ENCODE data around the gene WDR12. TPM values are rescaled to one million over a fixed set of nuclear protein-coding genes. Genes with fewer than 3 reads are reported as not detected.
"Not testable (repeated sequence)": the region's sequence is repeated elsewhere in the genome, so short reads cannot be mapped to it uniquely, and the experiment has no call there.

The WDR12 gene
- total RNA-seq, 1 experiment from 2014 or later, result 25.2 TPM

DNA sequence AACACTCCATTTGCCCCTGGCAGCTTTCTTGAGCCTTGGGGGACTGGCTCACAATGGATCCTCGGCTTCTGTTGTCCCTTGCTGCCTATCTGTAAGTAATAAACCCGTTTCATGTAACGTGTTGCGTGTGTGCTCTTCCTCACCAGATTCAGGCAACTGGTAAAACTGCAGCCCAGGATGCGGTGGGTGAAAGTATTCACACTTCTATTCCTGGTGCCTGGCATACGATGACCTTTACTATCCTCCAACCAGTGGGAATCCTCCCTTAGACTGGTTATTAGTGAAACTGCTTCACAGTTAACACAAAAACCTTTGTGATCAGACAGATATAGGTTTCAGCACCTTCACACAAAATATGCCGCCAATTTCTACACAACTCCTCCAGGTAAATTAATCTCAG, 26.3 kb downstream of the WDR12 start:
- no peak for DNase-seq (ENCODE audit: low spot score)

DNA sequence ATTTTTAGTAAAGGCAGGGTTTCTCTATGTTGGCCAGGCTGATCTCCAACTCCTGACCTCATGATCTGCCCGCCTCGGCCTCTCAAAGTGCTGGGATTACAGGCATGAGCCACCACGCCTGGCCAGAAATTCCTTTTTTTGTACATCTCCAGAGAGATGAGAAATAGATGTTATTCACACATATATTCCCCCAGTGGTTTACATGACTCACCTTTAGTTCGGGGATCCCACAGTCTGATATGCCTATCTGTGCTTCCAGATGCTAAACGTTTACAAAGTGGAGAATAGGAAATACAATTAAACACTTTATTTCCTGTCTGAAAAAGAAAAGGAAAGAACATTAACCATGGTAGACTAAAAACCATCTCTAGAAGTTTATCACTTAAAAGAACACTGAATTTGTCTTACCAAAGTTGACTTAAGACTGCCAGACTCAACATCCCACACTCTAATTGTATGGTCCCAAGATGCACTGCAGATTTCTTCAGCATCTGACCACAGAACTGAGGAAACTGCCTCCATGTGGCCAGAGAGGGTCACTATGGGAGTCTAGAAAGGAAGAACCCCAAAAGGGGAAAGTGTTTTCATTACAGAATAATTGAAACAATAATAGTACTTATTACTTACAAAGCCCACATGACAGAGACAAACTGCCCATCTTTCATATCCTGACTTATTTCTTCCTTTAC, 27.3 kb downstream of the WDR12 start:
- DNase-seq (ENCODE audit: low spot score), result no peak

GRCh38 chr2:202881570-202881969, 29.9 kb downstream of the WDR12 start:
- DNase-seq (ENCODE audit: low spot score), result no peak

GRCh38 chr2:202877699-202878098, 33.8 kb downstream of the WDR12 start:
- DNase-seq (ENCODE audit: low spot score), result no peak

GRCh38 chr2:202871300-202872141, 40.0 kb downstream of the WDR12 start, which contains the start of gene ICA1L:
Gene ICA1L (minus strand): TSS chr2:202871766. CDS start chr2:202829009, 42,757 bp downstream.
- peak; percentile 42 for DNase-seq (ENCODE audit: low spot score)

GRCh38 chr2:202870431-202871299, 40.8 kb downstream of the WDR12 start:
- peak; percentile 84 for DNase-seq (ENCODE audit: low spot score)

GRCh38 chr2:202861987-202862386, 49.5 kb downstream of the WDR12 start:
- no peak for DNase-seq (ENCODE audit: low spot score)

- no peak for DNase-seq (ENCODE audit: low spot score)
These were observed 52.9 kb downstream of the WDR12 start for GRCh38 chr2:202858601-202859000.

DNA sequence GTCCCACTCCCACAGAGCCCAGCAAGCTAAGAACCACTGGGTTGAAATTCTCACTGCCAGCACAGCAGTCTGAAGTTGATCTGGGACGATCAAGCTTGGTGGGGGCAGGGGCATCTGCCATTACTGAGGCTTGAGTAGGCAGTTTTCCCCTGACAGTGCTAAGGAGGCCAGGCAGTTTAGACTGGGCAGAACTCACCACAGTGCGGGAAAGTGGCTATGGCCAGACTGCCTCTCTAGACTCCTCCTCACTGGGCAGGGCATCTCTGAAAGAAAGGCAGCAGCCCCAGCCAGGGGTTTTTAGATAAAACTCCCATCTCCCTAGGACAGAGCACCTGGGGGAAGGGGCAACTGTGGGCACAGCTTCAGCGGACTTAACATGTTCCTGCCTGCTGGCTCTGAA, 62.1 kb downstream of the WDR12 start:
- not testable (repeated sequence) for DNase-seq (ENCODE audit: low spot score)

DNA sequence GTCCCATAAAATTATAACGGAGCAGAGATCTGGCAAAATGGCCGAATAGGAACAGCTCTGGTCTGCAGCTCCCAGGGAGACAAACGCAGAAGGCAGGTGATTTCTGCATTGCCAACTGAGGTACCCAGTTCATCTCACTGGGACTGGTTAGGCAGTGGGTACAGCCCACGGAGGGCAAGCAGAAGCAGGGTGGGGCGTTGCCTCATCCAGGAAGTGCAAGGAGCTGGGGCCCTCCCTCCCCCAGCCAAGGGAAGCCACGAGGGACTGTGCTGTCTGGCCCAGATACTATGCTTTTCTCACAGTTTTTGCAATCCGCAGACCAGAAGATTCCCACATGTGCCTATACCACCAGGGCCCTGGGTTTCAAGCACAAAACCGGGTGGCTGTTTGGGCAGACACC, 62.7 kb downstream of the WDR12 start:
- no peak for DNase-seq (ENCODE audit: low spot score)

DNA sequence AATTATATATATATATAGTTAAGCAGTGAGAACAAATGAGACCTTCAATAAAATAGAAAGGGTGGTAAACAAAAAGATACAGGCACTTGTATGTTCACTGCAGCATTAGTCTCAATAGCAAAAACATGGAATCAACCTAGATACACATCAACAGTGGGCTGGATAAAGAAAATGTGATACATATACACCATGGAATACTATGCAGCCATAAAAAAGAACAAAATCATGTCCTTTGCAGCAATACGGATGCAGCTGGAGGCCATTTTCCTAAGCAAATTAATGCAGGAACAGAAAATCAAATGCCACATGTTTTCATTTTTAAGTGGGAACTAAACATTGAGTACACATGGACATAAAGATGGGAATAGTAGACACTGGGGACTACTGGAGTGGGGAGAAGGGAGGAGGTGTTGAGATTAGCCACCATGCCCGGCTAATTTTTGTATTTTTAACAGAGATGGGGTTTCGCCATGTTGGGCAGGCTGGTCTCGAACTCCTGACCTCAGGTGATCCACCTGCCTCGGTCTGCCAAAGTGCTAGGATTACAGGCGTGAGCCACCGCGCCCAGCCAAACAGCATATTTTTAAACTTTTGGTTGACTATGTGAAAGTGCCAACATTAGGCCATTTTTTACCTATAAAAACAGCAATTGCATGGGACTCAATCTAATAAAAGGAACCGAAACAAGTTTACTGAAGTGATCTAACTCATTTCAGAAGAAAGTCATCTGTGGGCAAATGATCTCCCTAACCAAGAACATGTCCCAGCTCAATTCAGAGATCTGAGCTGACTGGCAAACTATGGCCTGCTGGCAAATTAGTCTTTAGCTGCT, 63.6 kb downstream of the WDR12 start:
- no peak for DNase-seq (ENCODE audit: low spot score)

- DNase-seq (ENCODE audit: low spot score), result no peak
These were observed 66.8 kb downstream of the WDR12 start for GRCh38 chr2:202844656-202845055.

GRCh38 chr2:202842690-202843089, 68.8 kb downstream of the WDR12 start:
- no peak for DNase-seq (ENCODE audit: low spot score)

GRCh38 chr2:202841090-202841867, 70.2 kb downstream of the WDR12 start:
- no peak for DNase-seq (ENCODE audit: low spot score)

DNA sequence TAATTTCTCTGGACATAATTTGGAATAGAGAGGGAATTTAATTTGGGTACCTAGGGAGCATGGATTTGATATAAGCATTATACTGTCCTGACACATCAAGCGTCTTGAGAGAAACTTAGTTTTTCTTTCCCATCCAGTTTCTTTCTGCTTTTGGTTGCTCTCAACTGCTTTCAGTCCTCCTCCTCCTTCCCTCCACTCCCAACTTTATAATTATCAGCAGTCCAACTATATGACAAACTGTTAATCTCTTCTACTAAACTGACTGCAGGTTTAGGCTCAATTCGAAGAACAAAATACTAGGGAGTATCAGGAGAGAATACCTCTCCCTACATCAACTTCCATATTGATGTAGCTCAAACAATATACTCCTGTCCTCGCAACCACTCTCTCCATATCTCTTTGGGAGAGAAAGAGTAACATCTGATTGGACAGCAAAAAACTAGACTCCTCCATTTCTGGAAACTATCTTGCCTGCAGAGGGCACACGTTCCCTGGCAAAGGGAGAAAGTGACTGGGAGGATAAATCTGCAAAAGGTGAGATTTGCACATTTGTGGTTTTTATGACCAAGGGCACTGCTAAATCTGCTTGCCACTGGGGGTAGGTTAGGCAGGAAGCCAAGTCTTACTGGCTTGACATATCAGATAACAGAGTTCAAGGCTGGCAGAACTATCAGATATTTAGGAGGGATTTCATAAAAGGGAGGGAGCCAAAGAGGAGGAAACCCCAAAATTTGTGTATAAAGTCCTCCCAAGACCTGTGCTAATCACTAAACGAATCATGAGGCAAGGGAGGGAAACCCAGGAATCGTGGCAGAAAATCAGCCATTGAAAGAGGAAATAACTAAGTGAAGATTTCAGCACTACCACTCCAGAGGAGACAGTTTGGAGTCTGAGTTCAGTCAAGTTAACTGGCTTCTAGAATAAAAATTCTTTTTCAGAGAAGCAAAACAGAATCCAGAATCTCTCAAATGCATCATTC, 79.9 kb downstream of the WDR12 start:
- peak; percentile 68 for DNase-seq (ENCODE audit: low spot score)

GRCh38 chr2:202824901-202825300, 86.6 kb downstream of the WDR12 start:
- DNase-seq (ENCODE audit: low spot score), result no peak

Data from HT-29 (cell line).